ENCODE measurements around the gene DNAH9.

The DNAH9 gene

DNA sequence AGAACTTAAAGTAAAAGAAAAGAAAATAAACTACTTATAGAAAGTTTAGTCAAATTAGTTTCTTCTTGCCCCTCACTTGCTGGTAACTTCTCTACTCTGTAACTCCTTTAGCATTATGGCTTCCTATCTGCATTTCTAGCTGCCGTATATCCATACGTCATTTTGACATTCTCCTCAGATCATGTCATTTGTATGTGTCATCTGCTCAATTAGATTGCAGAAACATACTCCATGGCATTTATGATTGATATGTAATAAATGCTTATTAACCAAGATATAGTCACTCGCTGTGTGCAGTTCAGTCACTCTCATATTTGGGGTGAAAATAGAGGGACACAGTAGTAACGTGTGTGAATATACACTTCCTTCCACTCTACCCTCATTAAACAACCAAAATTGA, 295.6 kb downstream of the DNAH9 start:
- DNase-seq (ENCODE audit: low read depth in 1 of 2, low spot score in 1 of 2) = no peak
- H3K27ac ChIP-seq (replicated peaks) = no peak overlapping the region
- TF ChIP-seq GABPA (IDR thresholded peaks at IDR 0.05; ENCODE audit: low read depth) (no peak), SPI1 (IDR thresholded peaks at IDR 0.05; ENCODE audit: borderline replicate concordance, low read depth) (no peak)
- no peak overlapping the region for H3K4me3 ChIP-seq (replicated peaks; ENCODE audit: insufficient read depth, low read length)
- H3K27me3 ChIP-seq (ENCODE audit: insufficient read depth, poor library complexity, severe bottlenecking) = no peaks in the 10 kb centered on the region

- H3K27me3 ChIP-seq (ENCODE audit: insufficient read depth, poor library complexity, severe bottlenecking) = no peaks in the 10 kb centered on the region
- no peak for TF ChIP-seq POLR2AphosphoS5 (IDR thresholded peaks at IDR 0.05; ENCODE audit: low read depth)
- no peak for TF ChIP-seq SPI1 (IDR thresholded peaks at IDR 0.05; ENCODE audit: borderline replicate concordance, low read depth)
- no peak for TF ChIP-seq REST (IDR thresholded peaks at IDR 0.05; ENCODE audit: insufficient replicate concordance, low read depth)
- TF ChIP-seq GABPA (IDR thresholded peaks at IDR 0.05; ENCODE audit: low read depth) = no peak
- TF ChIP-seq CTCF (IDR thresholded peaks at IDR 0.05; ENCODE audit: insufficient read depth, low read length) = no peak
- no peak for DNase-seq (ENCODE audit: low read depth in 1 of 2, low spot score in 1 of 2)
- H3K4me3 ChIP-seq (replicated peaks; ENCODE audit: insufficient read depth, low read length) = no peak overlapping the region
- no peak overlapping the region for H3K27ac ChIP-seq (replicated peaks)
These were observed 297.9 kb downstream of the DNAH9 start for GRCh38 chr17:11896199-11896598.

GRCh38 chr17:11898526-11899235, 300.4 kb downstream of the DNAH9 start:
- Histone ChIP-seq H3K27ac (replicated peaks) (no peak overlapping the region), H3K4me3 (replicated peaks; ENCODE audit: insufficient read depth, low read length) (no peak overlapping the region), H3K27me3 (ENCODE audit: insufficient read depth, poor library complexity, severe bottlenecking) (no peaks in the 10 kb centered on the region)
- no peak for DNase-seq (ENCODE audit: low read depth in 1 of 2, low spot score in 1 of 2)
- no peak for TF ChIP-seq CTCF (IDR thresholded peaks at IDR 0.05; ENCODE audit: insufficient read depth, low read length)
- TF ChIP-seq GABPA (IDR thresholded peaks at IDR 0.05; ENCODE audit: low read depth) = no peak

DNA sequence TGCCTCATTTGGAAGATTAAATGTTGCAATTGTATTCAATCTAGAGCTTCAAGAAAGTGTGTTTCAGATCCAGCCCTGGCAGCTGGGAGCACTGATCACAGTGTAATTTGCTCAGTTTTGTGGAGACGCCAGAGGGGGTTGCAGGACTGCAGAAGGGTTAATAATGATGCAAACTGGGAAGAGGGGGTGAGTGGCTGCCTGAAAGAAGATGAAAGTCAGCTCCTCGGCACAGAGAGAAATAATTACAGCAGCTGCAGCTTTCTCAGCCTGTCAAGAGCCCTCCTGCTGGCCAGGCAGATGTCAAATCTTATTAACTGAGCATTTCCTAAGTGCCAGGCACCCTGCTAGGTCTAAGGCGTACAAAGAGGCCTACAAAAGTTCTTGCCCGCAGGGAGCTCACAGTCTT, 301.3 kb downstream of the DNAH9 start:
- no peak for DNase-seq (ENCODE audit: low read depth in 1 of 2, low spot score in 1 of 2)
- Histone ChIP-seq H3K27ac (replicated peaks) (no peak overlapping the region), H3K4me3 (replicated peaks; ENCODE audit: insufficient read depth, low read length) (no peak overlapping the region), H3K27me3 (ENCODE audit: insufficient read depth, poor library complexity, severe bottlenecking) (no peaks in the 10 kb centered on the region)
- no peak for TF ChIP-seq SPI1 (IDR thresholded peaks at IDR 0.05; ENCODE audit: borderline replicate concordance, low read depth)
- no peak for TF ChIP-seq CTCF (IDR thresholded peaks at IDR 0.05; ENCODE audit: insufficient read depth, low read length)
- TF ChIP-seq REST (IDR thresholded peaks at IDR 0.05; ENCODE audit: insufficient replicate concordance, low read depth) = no peak
- TF ChIP-seq GABPA (IDR thresholded peaks at IDR 0.05; ENCODE audit: low read depth) = no peak
- no peak for TF ChIP-seq POLR2AphosphoS5 (IDR thresholded peaks at IDR 0.05; ENCODE audit: low read depth)
